Osteoblast (primary cell): ENCODE measurements around the gene CD8A. TPM values are rescaled to one million over a fixed set of nuclear protein-coding genes. Genes with fewer than 3 reads are reported as not detected.

Experiments
- DNase-seq: peaks from one replicate; pipeline ENCODE4 v3.0.0; 2011; ENCODE audit warnings: low spot score, mixed read lengths; ENCODE audit not compliant: insufficient read length; ENCODE audit errors: missing footprints
- H2AFZ ChIP-seq: 2 replicates; pipeline ENCODE4 v1.6.0; 2011; ENCODE audit warnings: mild to moderate bottlenecking, low read length
- H3K27ac ChIP-seq: 2 replicates; pipeline ENCODE4 v1.5.1; 2011; ENCODE audit warnings: mild to moderate bottlenecking, low read depth, low read length, moderate library complexity
- H3K27me3 ChIP-seq: 2 replicates; pipeline ENCODE4 v1.6.0; 2012; ENCODE audit warnings: mild to moderate bottlenecking, control low read depth, inconsistent platforms, low read length, moderate library complexity; ENCODE audit not compliant: insufficient read depth
- H3K36me3 ChIP-seq: 2 replicates; pipeline ENCODE4 v1.5.1; 2011; ENCODE audit warnings: mild to moderate bottlenecking, low read length, control low read depth, moderate library complexity; ENCODE audit not compliant: insufficient read depth
- H3K4me1 ChIP-seq: 2 replicates; pipeline ENCODE4 v1.5.1; 2011; ENCODE audit warnings: mild to moderate bottlenecking, low read length, control low read depth, moderate library complexity; ENCODE audit not compliant: insufficient read depth
- H3K4me2 ChIP-seq: 2 replicates; pipeline ENCODE4 v1.6.0; 2011; ENCODE audit warnings: mild to moderate bottlenecking, low read length; ENCODE audit not compliant: insufficient read depth
- H3K4me3 ChIP-seq: fragments of 200-600 bp; sonication (generic); 3 replicates; pipeline ENCODE4 v1.5.1; 2012; ENCODE audit warnings: mild to moderate bottlenecking, low read length, inconsistent platforms; ENCODE audit not compliant: insufficient read depth
- H3K79me2 ChIP-seq: 2 replicates; pipeline ENCODE4 v1.6.0; 2012; ENCODE audit warnings: mild to moderate bottlenecking, low read length, control low read depth, inconsistent platforms; ENCODE audit not compliant: insufficient read depth
- H3K9me3 ChIP-seq: 2 replicates; pipeline ENCODE4 v1.5.1; 2011; ENCODE audit warnings: low read depth, low read length, control low read depth
- H4K20me1 ChIP-seq: 2 replicates; pipeline ENCODE4 v1.6.0; 2012; ENCODE audit warnings: mild to moderate bottlenecking, low read length, control low read depth; ENCODE audit not compliant: insufficient read depth
- CTCF ChIP-seq: IDR thresholded peaks from 2 replicates; pipeline ENCODE4 v1.5.1; 2011; ENCODE audit warnings: mild to moderate bottlenecking, low read depth, low read length, moderate library complexity; ENCODE audit errors: extremely low read depth
- total RNA-seq: library from RNA; depleted of rRNA; stranded (reverse); fragments of >200 nt; gene quantifications from 2 replicates; pipeline ENCODE4 v1.2.3, GENCODE V29; 2012

Gene CD8A
- total RNA-seq, 1 donor: not detected

GRCh38 chr2:86793752-86794151 lies 3.0 kb upstream of the CD8A start:
- Histone ChIP-seq H2AFZ (no peak overlapping the region), H3K27ac (no peak overlapping the region), H3K36me3 (no peaks in the 10 kb centered on the region), H3K27me3 (peaks cover 59% of the 10 kb centered on the region), H3K4me3 (no peak overlapping the region), H3K4me2 (no peak overlapping the region), H4K20me1 (no peaks in the 10 kb centered on the region), H3K4me1 (no peaks in the 10 kb centered on the region), H3K9me3 (no peaks in the 10 kb centered on the region), H3K79me2 (no peaks in the 10 kb centered on the region)
- no peak for TF ChIP-seq CTCF
- DNase-seq: peak; percentile 4

GRCh38 chr2:86791573-86791972 lies 860 bp upstream of the CD8A start:
- Histone ChIP-seq H2AFZ (no peak overlapping the region), H3K4me3 (no peak overlapping the region), H3K36me3 (no peaks in the 10 kb centered on the region), H3K79me2 (no peaks in the 10 kb centered on the region), H3K27me3 (peaks cover 71% of the 10 kb centered on the region), H3K27ac (no peak overlapping the region), H4K20me1 (no peaks in the 10 kb centered on the region), H3K9me3 (no peaks in the 10 kb centered on the region), H3K4me1 (no peaks in the 10 kb centered on the region), H3K4me2 (no peak overlapping the region)
- peak; percentile 41 for DNase-seq
- no peak for TF ChIP-seq CTCF

GRCh38 chr2:86790134-86790675 lies 508 bp downstream of the CD8A start:
- Histone ChIP-seq H2AFZ (no peak overlapping the region), H3K36me3 (no peaks in the 10 kb centered on the region), H3K27me3 (peaks cover 75% of the 10 kb centered on the region), H3K79me2 (no peaks in the 10 kb centered on the region), H3K4me3 (no peak overlapping the region), H3K4me2 (no peak overlapping the region), H3K9me3 (no peaks in the 10 kb centered on the region), H3K27ac (no peak overlapping the region), H4K20me1 (no peaks in the 10 kb centered on the region), H3K4me1 (no peaks in the 10 kb centered on the region)
- TF ChIP-seq CTCF: no peak
- peak; percentile 73 for DNase-seq

- no peak for TF ChIP-seq CTCF
- no peaks in the 10 kb centered on the region for H3K79me2 ChIP-seq
Measured at GRCh38 chr2:86789687-86790133, 1.0 kb downstream of the CD8A start.

More at GRCh38 chr2:86789687-86790133, 1.0 kb downstream of the CD8A start:
- no peak overlapping the region for H2AFZ ChIP-seq
- peak; percentile 29 for DNase-seq
- no peaks in the 10 kb centered on the region for H3K4me1 ChIP-seq
- H3K4me3 ChIP-seq: no peak overlapping the region
- no peak overlapping the region for H3K27ac ChIP-seq
- no peaks in the 10 kb centered on the region for H4K20me1 ChIP-seq
- peaks cover 74% of the 10 kb centered on the region for H3K27me3 ChIP-seq
- no peaks in the 10 kb centered on the region for H3K36me3 ChIP-seq
- no peak overlapping the region for H3K4me2 ChIP-seq
- no peaks in the 10 kb centered on the region for H3K9me3 ChIP-seq
